GM18873 (cell line): Measurements from ENCODE around the gene PDZRN4.
"Not testable (repeated sequence)": the region's sequence is repeated elsewhere in the genome, so short reads cannot be mapped to it uniquely, and the experiment has no call there.

ENCODE experiments used
- ATAC-seq: cut with Tn5 transposase; IDR thresholded peaks from one replicate; pipeline ENCODE4 v1.9.1; 2021; ENCODE audit warnings: mild to moderate bottlenecking, moderate library complexity, moderate number of reproducible peaks; ENCODE audit not compliant: unreplicated experiment, low FRiP score

Gene PDZRN4

DNA sequence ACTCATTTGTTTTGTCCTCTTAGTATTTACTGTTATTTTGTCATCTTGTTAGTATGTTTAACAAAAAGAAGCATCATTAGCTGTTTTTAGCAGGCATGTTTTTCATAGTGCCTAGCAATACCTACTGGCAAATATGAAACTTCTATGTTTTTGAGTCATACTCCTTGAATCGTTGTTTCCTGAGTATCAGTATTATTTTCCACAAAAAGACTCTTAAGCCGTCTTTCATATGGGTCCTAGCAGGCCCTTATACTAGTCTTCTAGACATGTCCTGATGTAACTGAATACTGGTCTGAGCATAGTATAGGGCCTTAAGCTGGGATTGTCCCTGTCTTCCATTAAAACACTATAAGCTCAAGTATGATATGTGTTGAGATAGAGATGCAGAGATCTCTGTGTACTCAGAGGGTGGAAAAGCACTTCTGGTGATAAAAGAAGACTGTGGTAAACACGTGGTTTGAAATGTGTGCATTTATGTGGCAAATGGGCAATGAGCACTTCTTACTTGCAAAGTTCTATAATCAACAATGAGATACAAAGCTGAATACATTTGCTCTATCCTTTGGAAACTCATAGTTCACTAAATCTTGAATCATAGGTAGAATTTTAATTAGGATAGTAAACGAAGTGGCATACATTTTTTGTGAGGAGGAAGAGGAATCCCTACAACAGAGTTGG lies 348.8 kb downstream of the PDZRN4 start:
- ATAC-seq, result no peak

DNA sequence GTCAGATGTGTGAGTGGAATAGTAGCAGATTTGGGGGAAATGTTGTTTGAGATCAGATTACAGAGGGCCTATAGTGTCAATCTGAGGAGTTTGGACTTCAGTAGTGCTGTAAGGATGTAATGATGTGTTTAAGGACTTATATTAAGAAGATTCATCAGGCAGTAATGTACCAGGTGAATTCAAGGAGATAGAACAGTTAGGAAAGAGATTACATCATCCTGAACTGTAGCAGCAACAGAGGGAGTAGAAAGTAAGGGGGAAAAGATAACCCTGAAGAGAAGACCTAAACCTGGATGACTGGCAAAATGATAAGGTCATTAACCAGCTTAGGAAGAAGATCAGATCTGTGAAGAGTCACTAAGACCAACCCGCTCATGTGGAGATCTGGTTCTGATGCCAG lies 349.4 kb downstream of the PDZRN4 start:
- no peak for ATAC-seq

GRCh38 chr12:41545761-41546160 lies 357.6 kb downstream of the PDZRN4 start:
- ATAC-seq, result no peak

GRCh38 chr12:41547071-41547470 lies 359.0 kb downstream of the PDZRN4 start:
- not testable (repeated sequence) for ATAC-seq

DNA sequence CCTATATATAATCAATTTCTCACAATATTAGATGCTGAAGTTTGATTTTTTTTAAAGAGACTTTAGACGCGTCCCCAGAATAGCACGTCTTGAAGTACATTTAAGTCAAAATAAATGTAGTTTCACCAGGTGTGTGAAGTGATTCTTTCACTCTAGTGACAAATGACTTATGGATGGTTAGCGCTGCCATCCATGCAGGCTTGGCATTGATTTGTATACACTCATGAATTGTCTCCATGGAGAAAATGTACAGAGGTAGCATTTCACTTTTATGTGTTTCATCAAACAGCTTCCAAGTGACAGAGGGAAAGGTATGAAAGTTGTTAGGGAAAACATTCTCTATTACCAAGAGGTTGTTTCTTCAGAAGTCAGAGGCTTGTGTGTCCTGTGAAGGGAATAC lies 360.8 kb downstream of the PDZRN4 start:
- ATAC-seq, result no peak

GRCh38 chr12:41552588-41552987 lies 364.5 kb downstream of the PDZRN4 start:
- no peak for ATAC-seq

DNA sequence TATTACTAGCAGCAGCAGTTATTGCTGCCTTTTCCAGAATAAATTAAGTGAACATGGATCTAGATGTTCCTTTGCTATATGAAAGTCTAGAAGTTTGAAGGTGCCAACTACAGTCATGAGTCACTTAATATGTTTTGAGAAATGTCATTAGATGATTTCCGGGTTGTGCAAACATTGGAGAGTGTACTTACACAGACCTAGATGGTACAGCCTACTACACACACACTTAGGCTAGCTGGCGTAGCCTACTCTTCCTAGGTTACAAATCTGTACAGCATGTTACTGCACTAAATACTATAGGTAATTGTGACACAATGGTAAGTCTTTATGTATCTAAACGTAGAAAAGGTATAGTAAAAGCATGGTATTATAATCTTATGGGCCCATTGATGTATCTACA lies 368.1 kb downstream of the PDZRN4 start:
- no peak for ATAC-seq

- ATAC-seq, result no peak
Observed at GRCh38 chr12:41557344-41557743, 369.2 kb downstream of the PDZRN4 start.

DNA sequence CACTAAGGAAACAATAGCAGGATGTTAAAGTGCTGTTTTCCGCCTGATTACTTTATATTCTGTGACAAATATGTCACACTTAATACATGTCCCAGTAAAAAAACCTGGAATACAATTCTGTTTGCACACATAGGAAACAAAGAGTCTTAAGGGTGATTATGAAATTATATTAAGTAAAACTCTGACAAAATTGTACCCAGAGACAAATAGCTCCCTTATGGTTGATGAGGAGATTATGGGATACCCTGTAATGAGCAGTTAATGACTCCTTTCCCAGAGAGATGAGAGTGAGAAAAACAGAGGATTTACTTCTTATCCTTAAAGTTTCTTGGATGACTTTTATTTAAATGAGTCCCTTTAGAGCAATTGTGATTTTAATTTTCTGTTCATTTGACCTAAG lies 370.6 kb downstream of the PDZRN4 start:
- ATAC-seq, result no peak

GRCh38 chr12:41563051-41563450 lies 374.9 kb downstream of the PDZRN4 start:
- ATAC-seq, result no peak

DNA sequence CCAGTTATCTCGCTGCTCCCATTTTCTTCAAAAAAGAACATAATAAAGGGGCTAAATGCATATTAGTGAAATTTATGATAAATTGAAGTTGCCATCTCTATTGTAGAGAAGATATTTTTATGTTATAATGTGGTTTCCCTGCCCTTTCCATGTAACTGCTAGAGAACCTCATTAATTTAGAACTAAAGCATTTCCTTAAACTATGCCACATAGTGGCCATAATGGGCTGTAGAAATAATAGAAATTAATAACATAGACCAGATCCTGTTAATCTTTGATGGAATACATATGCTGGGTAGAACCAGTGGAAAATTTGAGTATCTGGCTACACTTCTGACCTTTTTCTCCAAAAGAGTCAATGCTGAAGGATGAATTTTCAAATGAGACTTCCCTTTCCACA lies 376.7 kb downstream of the PDZRN4 start:
- ATAC-seq, result no peak

DNA sequence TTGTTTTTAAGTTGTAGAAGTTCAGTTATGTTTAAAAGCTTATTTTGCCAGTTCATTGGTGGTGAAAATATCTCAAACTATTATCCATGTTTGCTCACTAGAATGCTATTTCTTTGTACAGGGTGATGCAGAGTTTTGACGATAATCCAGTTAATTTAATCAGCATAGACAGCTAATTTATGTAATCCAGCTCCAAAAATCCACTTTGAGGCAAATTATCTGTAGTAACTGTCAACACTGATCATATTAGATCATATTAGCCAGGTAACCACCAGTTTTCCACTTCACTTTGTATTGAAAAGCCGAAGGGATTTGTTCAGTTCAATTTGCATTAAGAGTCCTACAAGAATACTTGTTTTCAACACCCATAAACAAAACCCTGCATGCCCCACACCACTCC lies 378.6 kb downstream of the PDZRN4 start:
- ATAC-seq, result no peak

- ATAC-seq, result no peak
Observed at GRCh38 chr12:41573445-41573844, 385.3 kb downstream of the PDZRN4 start.

- no peak for ATAC-seq
Observed at GRCh38 chr12:41576925-41577324, 388.8 kb downstream of the PDZRN4 start.

- no peak for ATAC-seq
Observed at GRCh38 chr12:41577995-41578394, 389.9 kb downstream of the PDZRN4 start.

DNA sequence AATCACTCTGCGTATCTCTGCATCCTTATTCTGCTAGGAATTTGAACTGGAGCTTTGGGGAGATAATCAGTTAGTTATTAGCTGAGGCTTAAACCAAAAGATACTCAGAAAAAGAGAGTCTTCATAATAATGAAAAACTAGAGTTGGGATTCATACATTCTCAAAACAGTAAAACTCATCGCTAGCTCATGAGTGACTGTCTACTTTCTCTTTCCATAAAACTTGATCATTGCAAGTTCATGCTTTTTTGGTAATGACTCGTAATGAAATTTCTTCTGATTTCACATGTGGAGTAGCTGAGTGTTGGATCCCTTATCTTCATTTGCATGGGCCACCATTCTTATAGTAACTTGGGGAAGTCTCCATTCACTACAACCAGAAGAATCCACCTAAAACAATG lies 397.7 kb downstream of the PDZRN4 start:
- no peak for ATAC-seq

DNA sequence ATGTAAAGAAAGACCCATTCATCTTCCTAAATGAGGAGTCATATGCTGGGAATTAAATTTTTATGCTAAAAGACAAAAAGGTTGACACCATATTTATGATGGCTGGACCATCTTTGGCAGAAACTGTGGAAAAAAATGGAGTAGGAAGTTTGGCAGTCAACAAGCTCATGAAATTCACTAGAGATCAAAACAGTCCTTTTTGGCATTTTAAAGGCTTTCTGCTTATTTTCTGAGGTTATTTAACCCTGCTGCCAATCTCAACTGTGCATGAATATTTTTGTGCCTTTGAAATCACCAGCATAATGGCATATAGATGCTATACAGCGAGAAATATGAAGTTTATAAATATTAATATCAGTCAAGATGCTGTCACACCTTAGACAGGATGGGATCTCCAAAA lies 399.5 kb downstream of the PDZRN4 start:
- no peak for ATAC-seq

- ATAC-seq, result no peak
Observed at GRCh38 chr12:41589878-41590277, 401.8 kb downstream of the PDZRN4 start.

DNA sequence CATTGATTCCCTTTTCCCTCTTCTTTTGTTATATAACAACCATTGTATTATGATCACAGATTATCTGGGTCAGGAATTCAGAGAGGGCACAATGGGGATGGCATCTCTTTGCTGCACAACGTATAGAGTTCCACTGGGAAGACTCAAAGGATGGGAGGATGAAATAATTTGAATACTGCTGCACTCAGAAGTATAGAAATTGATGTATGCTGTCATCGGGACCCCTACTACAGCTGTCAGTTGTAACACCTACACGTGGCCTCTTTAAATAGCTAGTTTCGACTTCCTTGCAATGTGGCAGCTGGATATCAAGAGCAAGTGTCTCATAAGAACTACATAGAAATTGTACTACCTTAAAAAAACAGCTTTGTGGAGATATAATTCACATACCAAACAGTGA lies 408.1 kb downstream of the PDZRN4 start:
- no peak for ATAC-seq

GRCh38 chr12:41604830-41605229 lies 416.7 kb downstream of the PDZRN4 start:
- ATAC-seq, result no peak

DNA sequence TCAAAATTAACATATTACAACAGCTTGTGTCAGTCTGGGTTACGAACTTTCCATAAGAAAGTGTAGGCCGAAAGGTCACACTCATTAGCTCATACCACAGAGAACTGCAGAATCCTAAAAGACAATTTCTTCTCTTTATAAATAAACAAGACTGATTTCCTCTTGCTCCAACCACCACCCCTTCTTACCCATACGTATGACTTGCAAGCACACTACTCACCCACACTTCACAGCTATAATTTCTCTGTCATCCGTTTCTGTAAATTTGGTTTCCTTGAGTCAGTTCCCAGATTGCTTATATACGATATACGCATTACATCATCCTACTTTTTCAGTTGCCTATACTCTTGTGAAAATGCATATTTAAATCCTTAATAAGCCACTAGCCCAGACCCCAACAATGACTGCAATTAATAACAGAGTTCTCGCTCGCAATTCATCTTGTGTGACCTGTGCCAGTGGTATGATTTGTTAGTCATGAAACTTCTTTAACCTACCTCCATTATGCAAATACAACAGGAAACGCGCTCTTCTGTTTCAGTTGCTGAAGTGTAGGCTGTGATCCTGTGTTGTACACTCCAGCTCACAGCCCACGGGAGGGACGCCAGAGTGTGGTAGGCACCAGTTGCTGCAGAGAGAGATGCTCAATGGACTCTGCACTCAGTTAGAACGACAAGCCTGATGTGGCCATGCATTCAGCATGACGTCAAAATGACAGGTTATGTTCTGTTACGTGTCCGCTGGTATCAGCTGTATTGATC lies 417.6 kb downstream of the PDZRN4 start:
- no peak for ATAC-seq
